K562 (cell line): Measurements from ENCODE around the gene LDB2. TPM values are rescaled to one million over a fixed set of nuclear protein-coding genes. Genes with fewer than 3 reads are reported as not detected.

Experiments used
- ATAC-seq: fragments of 200-7000 bp; cut with Tn5 transposase; 3 replicates; pipeline ENCODE4 v1.9.1; 2020; ENCODE audit warnings: moderate library complexity
- BruUV-seq: library from RNA; stranded (reverse); fragments of 400-500 nt; replicated peaks from 2 replicates; lab custom pipeline; 2021; lab: Mats Ljungman, UMichigan
- CTCF ChIA-PET: fragments of 300-600 bp; formaldehyde crosslinking; extraction: SDS; loops from one replicate; lab custom pipeline; 2021; ENCODE audit warnings: low intra/inter-chr PET ratio; lab: Yijun Ruan, JAX
- POLR2A ChIA-PET: fragments of 300-600, 350-650 bp; sonication (Branson Sonifier 250); formaldehyde crosslinking; extraction: SDS; loops from one replicate; lab custom pipeline; 2021; ENCODE audit warnings: antibody characterized with exemption, inconsistent platforms; lab: Yijun Ruan, JAX
- DNase-seq, 4 experiments: peaks; one replicate each; pipeline versions ENCODE4 v3.0.0 to v3.0.0-alpha.2; 2011 to 2018; ENCODE audit warnings: low spot score in 3 of 4, mixed read lengths in 3 of 4; ENCODE audit errors: extremely low read depth in 1 of 4
- FAIRE-seq: peaks from 2 replicates; lab custom pipeline; 2011; peaks lifted over from hg19 to GRCh38; lab: Jason Lieb, UNC
- H2AFZ ChIP-seq: 2 replicates; pipeline ENCODE4 v1.6.0; 2011; ENCODE audit warnings: low read depth, low read length, control low read depth, inconsistent platforms
- H3K27ac ChIP-seq: fragments of 200-600 bp; 3 replicates; pipeline ENCODE4 v1.8.0; 2011; ENCODE audit warnings: low read depth, mild to moderate bottlenecking, control low read depth, inconsistent platforms, low read length, moderate library complexity, mixed read lengths; ENCODE audit errors: extremely low read depth
- H3K27me3 ChIP-seq, 2 experiments: fragments of 300-600 bp in 1 of 2; 2 replicates in 1 of 2; 3 replicates in 1 of 2; pipeline versions ENCODE4 v1.6.0 to v1.8.0; 2011; ENCODE audit warnings: inconsistent platforms in 2 of 2, low read length in 2 of 2, mild to moderate bottlenecking in 1 of 2, mixed read lengths in 1 of 2, moderate library complexity in 1 of 2; ENCODE audit not compliant: control insufficient read depth in 2 of 2, insufficient read depth in 2 of 2
- H3K36me3 ChIP-seq: fragments of 300-600 bp; 3 replicates; pipeline ENCODE4 v1.8.0; 2011; ENCODE audit warnings: mild to moderate bottlenecking, low read length, inconsistent platforms; ENCODE audit not compliant: control insufficient read depth, insufficient read depth
- H3K4me1 ChIP-seq, 2 experiments: fragments of 200-600 bp in 1 of 2; replicated peaks in 1 of 2; 2 replicates in 1 of 2; 3 replicates in 1 of 2; pipeline versions ENCODE4 v1.5.1 to v1.8.0; 2011; ENCODE audit warnings: inconsistent platforms in 2 of 2, low read length in 2 of 2, mild to moderate bottlenecking in 1 of 2, mixed read lengths in 1 of 2, moderate library complexity in 1 of 2; ENCODE audit not compliant: control insufficient read depth in 2 of 2, insufficient read depth in 2 of 2
- H3K4me2 ChIP-seq: 2 replicates; pipeline ENCODE4 v1.6.1; 2011; ENCODE audit warnings: low read length, control low read depth, inconsistent platforms, mixed read lengths; ENCODE audit not compliant: insufficient read depth
- H3K4me3 ChIP-seq: fragments of 200-600 bp; sonication (generic), shearing (Covaris generic); 2 replicates; pipeline ENCODE4 v1.5.1; 2016; ENCODE audit warnings: control low read depth, inconsistent platforms
- H3K79me2 ChIP-seq: fragments of 200-600 bp; 3 replicates; pipeline ENCODE4 v1.8.0; 2011; ENCODE audit warnings: low read length, inconsistent platforms; ENCODE audit not compliant: control insufficient read depth, insufficient read depth
- H3K9ac ChIP-seq, 2 experiments: 2 replicates each; pipeline versions ENCODE4 v1.6.0 to v1.6.1; 2011; ENCODE audit warnings: low read depth in 2 of 2, low read length in 2 of 2, control low read depth in 1 of 2, inconsistent platforms in 1 of 2, mild to moderate bottlenecking in 1 of 2, mixed read lengths in 1 of 2; ENCODE audit not compliant: insufficient read depth in 1 of 2
- H3K9me1 ChIP-seq: one replicate; pipeline ENCODE4 v1.6.0; 2011; ENCODE audit warnings: inconsistent platforms, mild to moderate bottlenecking, low read length, moderate library complexity; ENCODE audit not compliant: control insufficient read depth, insufficient read depth
- H3K9me3 ChIP-seq: replicated peaks from 2 replicates; pipeline ENCODE4 v1.5.1; 2011; ENCODE audit warnings: low read depth, low read length, inconsistent platforms; ENCODE audit not compliant: control insufficient read depth, insufficient read depth
- H4K20me1 ChIP-seq: replicated peaks from 2 replicates; pipeline ENCODE4 v1.6.1; 2011; ENCODE audit warnings: low read length, inconsistent platforms, mixed read lengths; ENCODE audit not compliant: control insufficient read depth, insufficient read depth
- DMBX1 ChIP-seq: fragments of 250-450 bp; sonication (Bioruptor Pico); IDR thresholded peaks from 2 replicates; pipeline ENCODE4 v1.8.0; 2022; ENCODE audit warnings: inconsistent platforms, mild to moderate bottlenecking, moderate library complexity, borderline replicate concordance
- E2F5 ChIP-seq: sonication (generic); formaldehyde crosslinking; IDR thresholded peaks from 2 replicates; pipeline ENCODE4 v1.8.0; 2022; ENCODE audit warnings: mild to moderate bottlenecking, missing genetic modification reagents
- ELF2 ChIP-seq: fragments of 250-450 bp; sonication (Bioruptor Pico); IDR thresholded peaks from 2 replicates; pipeline ENCODE4 v1.5.0; 2021; ENCODE audit warnings: mild to moderate bottlenecking
- EP300 ChIP-seq: IDR thresholded peaks from 2 replicates; pipeline ENCODE4 v1.6.1; 2012; ENCODE audit warnings: low read length, improper control_type of control experiment
- EP400 ChIP-seq: fragments of 450-650 bp; IDR thresholded peaks from 2 replicates; pipeline ENCODE4 v1.6.1; 2017; ENCODE audit warnings: antibody characterized with exemption, mild to moderate bottlenecking, moderate library complexity
- GATA2 ChIP-seq: sonication (generic); formaldehyde crosslinking; IDR thresholded peaks from 2 replicates; pipeline ENCODE4 v1.4.0; 2020; ENCODE audit warnings: mild to moderate bottlenecking, missing genetic modification reagents
- MTA3 ChIP-seq: fragments of 450-650 bp; formaldehyde crosslinking; IDR thresholded peaks from 2 replicates; pipeline ENCODE4 v1.6.1; 2017; ENCODE audit warnings: mild to moderate bottlenecking, borderline replicate concordance
- NFYB ChIP-seq: IDR thresholded peaks from 2 replicates; pipeline ENCODE4 v1.6.1; 2011; ENCODE audit warnings: mild to moderate bottlenecking, moderate library complexity; ENCODE audit not compliant: insufficient read length; ENCODE audit errors: extremely low read depth
- PURB ChIP-seq: sonication (generic); formaldehyde crosslinking; IDR thresholded peaks from 2 replicates; pipeline ENCODE4 v1.9.0; 2021; ENCODE audit warnings: low read depth, mild to moderate bottlenecking, missing genetic modification reagents
- TRIM24 ChIP-seq, 2 experiments: fragments of 450-650 bp; IDR thresholded peaks; 2 replicates each; pipeline ENCODE4 v1.6.1; 2016
- TSHZ1 ChIP-seq: fragments of 250-450 bp; sonication (Bioruptor Pico); IDR thresholded peaks from 2 replicates; pipeline ENCODE4 v1.4.0; 2020; ENCODE audit warnings: mild to moderate bottlenecking, moderate library complexity
- ZBTB8A ChIP-seq: fragments of 450-650 bp; IDR thresholded peaks from 2 replicates; pipeline ENCODE4 v1.6.1; 2018; ENCODE audit warnings: mild to moderate bottlenecking, moderate library complexity; ENCODE audit not compliant: partially characterized antibody
- ZNF586 ChIP-seq: fragments of 450-650 bp; formaldehyde crosslinking; conservative IDR thresholded peaks from 2 replicates; pipeline ENCODE4 v1.4.0; 2020; ENCODE audit warnings: mild to moderate bottlenecking, moderate library complexity
- WGBS: fragments of 100-300 bp; shearing (Covaris generic); methylation state at CpG from one replicate; pipeline ENCODE4 v1.1.6; 2016; ENCODE audit warnings: low coverage, mixed read lengths; ENCODE audit not compliant: insufficient coverage; ENCODE audit errors: missing lambda C conversion rate; 5-methylcytosine and 5-hydroxymethylcytosine counted together
- in situ Hi-C: fragments of 300-500 bp; cut with MboI; formaldehyde crosslinking; loops from 4 replicates; pipeline ENCODE4 v1.15.0; 2018; ENCODE audit warnings: inconsistent platforms, mixed read lengths
- intact Hi-C: fragments of 100-400 bp; cut with micrococcal nuclease; formaldehyde crosslinking; loops from 2 replicates; pipeline ENCODE4 v1.14.2; 2022
- polyA plus RNA-seq, 8 experiments: library from polyadenylated mRNA; depleted of rRNA in 4 of 8; stranded (reverse) in 5 of 8; unstranded in 3 of 8; fragments of >200 nt; fragmentation: Nextera tagmentation in 2 of 8; fragmentation: Illumina TruSeq in 1 of 8; extraction: Ambion mirVana in 2 of 8; extraction: Trizol in 1 of 8; gene quantifications; 2 replicates each; pipeline versions ENCODE4 v1.2.1 to v1.2.3, GENCODE V29; 2011 to 2014; ENCODE audit warnings: inconsistent platforms in 1 of 8, missing spikeins in 1 of 8
- total RNA-seq, 7 experiments: library from RNA; depleted of rRNA in 6 of 7; stranded (reverse); fragments of >200 nt in 6 of 7; fragmentation: Illumina TruSeq in 2 of 7; extraction: Trizol in 2 of 7; gene quantifications; 2 replicates each; pipeline versions ENCODE4 v1.2.1 to v1.2.3, GENCODE V29; 2011 to 2021; ENCODE audit warnings: low replicate concordance in 1 of 7

The LDB2 gene
- total and polyA plus RNA-seq, 9 of the 15 experiments (the other 6 are each of a cell fraction or from before 2014, with no cell fraction given) = 0.10 to 0.20 TPM; not detected in 7

GRCh38 chr4:16729336-16729735 lies 169.1 kb downstream of the LDB2 start:
- Histone ChIP-seq H3K36me3 (no peaks in the 10 kb centered on the region), H3K9me1 (no peaks in the 10 kb centered on the region), H2AFZ (no peak overlapping the region), H3K27me3 (no peaks in the 10 kb centered on the region), H3K79me2 (no peaks in the 10 kb centered on the region), H3K27ac (no peak overlapping the region), H3K4me1 (no peaks in the 10 kb centered on the region), H3K4me2 (no peak overlapping the region), H3K4me3 (no peak overlapping the region), H4K20me1 (no peaks in the 10 kb centered on the region), H3K9me3 (no peaks in the 10 kb centered on the region), H3K9ac (no peak overlapping the region)
- intact Hi-C loops = no loop called here
- no TSS peak for BruUV-seq
- ATAC-seq (no peak), DNase-seq (no peak), FAIRE-seq (no peak)
- TF ChIP-seq EP400 (no peak), TRIM24 (IDR thresholded peaks at IDR 0.05) (no peak), ZBTB8A (no peak), ELF2 (CRISPR knock-in tag) (no peak), E2F5 (CRISPR knock-in tag) (no peak), ZNF586 (CRISPR knock-in tag) (no peak), DMBX1 (CRISPR knock-in tag) (no peak), EP300 (no peak), PURB (CRISPR knock-in tag) (no peak), GATA2 (CRISPR knock-in tag) (no peak), TSHZ1 (CRISPR knock-in tag) (no peak), MTA3 (no peak), NFYB (no peak)
- in situ Hi-C loops = no loop called here
- 0% methylated on average over 7 of the region's 7 CpGs for WGBS
- CTCF ChIA-PET = no interaction called here
- POLR2A ChIA-PET = no interaction called here
